AG10803 (cell line): ENCODE results near the gene DNAJC17.

Experiments
- DNase-seq: peaks from one replicate; pipeline ENCODE4 v3.0.0; 2010; ENCODE audit warnings: low read depth
- H3K4me3 ChIP-seq: 2 replicates; pipeline ENCODE4 v1.5.1; 2011; ENCODE audit warnings: mild to moderate bottlenecking, low read length, control low read depth
- CTCF ChIP-seq: conservative IDR thresholded peaks from 2 replicates; pipeline ENCODE4 v1.5.1; 2011; ENCODE audit warnings: mild to moderate bottlenecking, low read length, control low read depth, inconsistent platforms

DNAJC17 gene

GRCh38 chr15:40823572-40824343, 16.5 kb upstream of the DNAJC17 start:
- no peak for TF ChIP-seq CTCF
- H3K4me3 ChIP-seq: no peak overlapping the region
- DNase-seq: no peak

GRCh38 chr15:40821195-40821594, 13.9 kb upstream of the DNAJC17 start:
- no peak for DNase-seq
- no peak for TF ChIP-seq CTCF
- no peak overlapping the region for H3K4me3 ChIP-seq

DNA sequence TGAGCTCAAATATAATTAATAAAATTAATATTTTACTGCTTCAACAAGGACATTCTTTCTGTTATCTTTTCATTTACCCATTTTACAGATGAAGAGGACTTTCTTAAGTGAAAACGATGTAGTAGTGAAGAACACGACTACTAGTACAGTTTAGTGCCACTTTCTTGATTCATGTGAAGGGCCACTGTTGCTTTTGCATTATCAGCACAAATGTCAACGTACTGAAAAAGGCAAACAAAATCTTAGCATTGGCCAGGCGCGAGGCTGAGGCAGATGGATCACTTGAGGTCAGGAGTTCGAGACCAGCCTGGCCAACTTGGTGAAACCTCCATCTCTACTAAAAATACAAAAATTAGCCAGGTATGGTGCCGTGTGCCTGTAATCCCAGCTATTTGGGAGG, 11.8 kb upstream of the DNAJC17 start:
- no peak for DNase-seq
- no peak for TF ChIP-seq CTCF
- H3K4me3 ChIP-seq: no peak overlapping the region

DNA sequence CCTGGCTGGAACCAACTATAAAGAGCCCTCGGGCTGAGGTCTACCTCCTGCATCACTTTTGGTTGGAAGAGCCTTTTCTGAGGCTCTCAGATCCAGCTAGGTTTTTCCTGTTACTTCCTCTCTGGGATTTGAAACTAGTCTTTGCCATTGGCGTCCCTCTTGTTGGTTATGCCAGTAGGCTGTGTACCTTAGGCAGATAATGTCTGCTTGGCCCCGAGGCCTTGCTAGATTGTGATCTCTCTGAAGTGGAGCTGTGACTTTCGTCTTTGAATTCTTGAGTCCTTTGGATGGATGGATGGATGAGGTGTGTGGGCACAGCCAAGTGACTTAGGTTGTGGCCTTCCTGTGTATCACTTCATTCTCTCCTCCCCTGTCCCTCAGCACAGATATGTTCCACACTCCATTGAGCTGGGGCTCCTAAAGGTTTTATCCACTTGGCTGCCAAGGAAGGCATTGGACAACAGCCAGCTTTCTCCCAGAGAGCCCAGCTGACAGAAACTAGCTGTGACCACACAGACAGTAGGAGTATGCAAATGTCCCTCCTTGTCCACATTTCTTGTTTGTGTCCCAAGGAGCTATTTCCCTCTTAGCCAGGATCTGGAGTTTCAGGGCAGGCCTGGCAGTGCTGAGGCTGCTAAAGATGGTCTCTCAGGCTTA, 7.9 kb upstream of the DNAJC17 start:
- H3K4me3 ChIP-seq: no peak overlapping the region
- no peak for DNase-seq
- TF ChIP-seq CTCF: no peak

DNA sequence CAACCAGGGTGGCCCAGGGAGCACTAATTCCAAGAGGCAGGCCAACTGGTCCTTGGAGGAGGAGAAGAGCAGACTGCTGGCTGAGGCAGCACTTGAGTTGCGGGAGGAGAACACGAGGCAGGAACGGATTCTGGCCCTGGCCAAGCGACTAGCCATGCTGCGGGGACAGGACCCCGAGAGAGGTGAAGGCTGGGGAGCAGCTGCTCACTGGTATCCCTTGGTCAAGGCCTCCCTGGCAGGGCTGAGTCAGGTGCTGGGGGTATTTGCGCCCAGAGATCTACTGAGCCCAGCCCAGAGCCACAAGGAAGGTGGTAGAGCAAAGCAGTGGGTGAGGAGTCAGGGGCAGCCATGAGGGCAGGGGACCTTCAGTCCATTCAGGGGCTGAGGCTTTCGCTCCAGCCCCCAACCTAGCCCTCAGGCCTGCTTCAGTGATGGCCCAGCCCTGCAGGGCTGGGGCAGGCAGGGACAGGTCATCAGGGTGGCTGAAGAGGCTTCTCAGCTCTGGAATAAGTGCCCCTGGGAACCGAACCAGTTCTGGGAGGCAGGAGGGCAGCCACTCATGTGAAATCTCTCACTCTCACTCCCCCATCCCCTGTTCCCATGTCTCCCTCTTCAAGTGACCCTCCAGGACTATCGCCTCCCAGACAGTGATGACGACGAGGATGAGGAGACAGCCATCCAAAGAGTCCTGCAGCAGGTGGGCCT, 5.6 kb upstream of the DNAJC17 start:
- no peak overlapping the region for H3K4me3 ChIP-seq
- TF ChIP-seq CTCF: no peak
- DNase-seq: no peak

- DNase-seq: no peak
- no peak for TF ChIP-seq CTCF
- no peak overlapping the region for H3K4me3 ChIP-seq
Observed at GRCh38 chr15:40808861-40809450, 1.7 kb upstream of the DNAJC17 start.
